T-helper 2 cell (primary cell): Measurements from ENCODE around the gene RASGRP1.
A peak's percentile ranks its signal among the peaks of the same experiment; 100 is the strongest.

Source experiments
- DNase-seq, 5 experiments: peaks; one replicate each; pipeline versions ENCODE4 v3.0.0 to v3.0.0-alpha.2; 2012 to 2022

Gene RASGRP1

GRCh38 chr15:38503496-38503895 is 61.1 kb downstream of the RASGRP1 start:
- no peak for DNase-seq

DNA sequence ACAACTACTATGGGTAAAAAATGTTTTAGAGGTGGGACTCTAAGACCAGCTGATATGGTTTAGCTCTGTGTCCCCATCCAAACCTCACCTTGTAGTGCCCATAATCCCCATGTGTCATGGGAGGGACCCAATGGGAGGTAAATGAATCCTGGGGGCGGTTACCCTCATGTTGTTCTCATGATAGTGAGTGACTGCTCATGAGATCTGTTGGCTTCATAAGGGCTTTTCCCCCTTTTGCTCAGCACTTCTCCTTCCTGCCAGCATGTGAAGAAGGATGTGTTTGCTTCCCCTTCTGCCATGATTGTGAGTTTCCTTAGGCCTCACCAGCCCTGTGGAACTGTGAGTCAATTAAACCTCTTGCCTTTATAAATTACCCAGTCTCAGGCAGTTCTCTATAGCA is 65.0 kb downstream of the RASGRP1 start:
- no peak for DNase-seq

- DNase-seq: no peak
These were observed 68.5 kb downstream of the RASGRP1 start for GRCh38 chr15:38496151-38496550.

GRCh38 chr15:38490242-38490922 is 74.2 kb downstream of the RASGRP1 start:
- no peak for DNase-seq

GRCh38 chr15:38487378-38487777 is 77.2 kb downstream of the RASGRP1 start:
- DNase-seq: no peak

DNA sequence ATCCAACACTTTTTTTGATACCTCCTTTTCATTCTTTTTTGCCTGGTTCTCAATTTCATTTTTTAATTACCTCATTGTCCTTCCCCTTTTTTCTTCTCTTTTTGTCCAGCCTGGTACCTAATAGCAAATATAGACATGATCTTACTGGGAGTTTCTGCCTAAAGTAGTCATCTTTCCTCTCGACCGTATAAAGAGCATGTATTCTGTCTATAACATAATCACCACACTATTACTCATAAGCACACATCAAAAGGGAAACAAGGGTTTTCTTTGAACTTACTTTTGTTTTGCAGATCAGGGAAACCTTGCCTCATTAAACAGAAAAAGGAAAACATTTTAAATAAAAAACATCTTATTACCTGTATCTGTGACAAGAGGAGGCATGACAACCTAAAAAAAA is 77.7 kb downstream of the RASGRP1 start:
- peak in 1 of 5 experiments; percentile 44 for DNase-seq

- DNase-seq: no peak
These were observed 82.0 kb downstream of the RASGRP1 start for GRCh38 chr15:38482572-38482971.

DNA sequence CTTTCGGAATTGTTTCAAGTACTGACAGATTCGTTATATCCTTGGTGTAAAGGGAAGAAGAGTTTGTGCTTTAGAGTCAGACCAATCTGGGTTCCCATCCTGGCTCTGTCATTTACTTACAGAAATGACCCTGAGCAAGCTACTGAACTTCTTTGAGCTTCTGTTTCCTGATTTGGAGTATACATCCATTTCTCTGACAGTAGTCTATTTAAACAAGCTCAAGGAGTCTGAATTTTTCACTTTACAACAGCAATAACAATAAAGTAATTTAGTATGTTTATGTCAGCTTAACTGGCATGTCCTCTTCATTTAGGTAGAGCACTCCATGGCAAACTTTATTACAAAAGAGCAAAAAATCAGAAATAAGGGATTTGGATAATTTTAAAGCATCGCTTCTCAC is 82.9 kb downstream of the RASGRP1 start:
- DNase-seq: no peak

GRCh38 chr15:38481113-38481512 is 83.5 kb downstream of the RASGRP1 start:
- DNase-seq: no peak

GRCh38 chr15:38479756-38480155 is 84.9 kb downstream of the RASGRP1 start:
- no peak for DNase-seq

GRCh38 chr15:38479266-38479665 is 85.3 kb downstream of the RASGRP1 start:
- DNase-seq: no peak

GRCh38 chr15:38477637-38478036 is 87.0 kb downstream of the RASGRP1 start:
- no peak for DNase-seq

- DNase-seq: no peak
These were observed 88.5 kb downstream of the RASGRP1 start for GRCh38 chr15:38476120-38476519.

- no peak for DNase-seq
These were observed 89.3 kb downstream of the RASGRP1 start for GRCh38 chr15:38475361-38475760.

DNA sequence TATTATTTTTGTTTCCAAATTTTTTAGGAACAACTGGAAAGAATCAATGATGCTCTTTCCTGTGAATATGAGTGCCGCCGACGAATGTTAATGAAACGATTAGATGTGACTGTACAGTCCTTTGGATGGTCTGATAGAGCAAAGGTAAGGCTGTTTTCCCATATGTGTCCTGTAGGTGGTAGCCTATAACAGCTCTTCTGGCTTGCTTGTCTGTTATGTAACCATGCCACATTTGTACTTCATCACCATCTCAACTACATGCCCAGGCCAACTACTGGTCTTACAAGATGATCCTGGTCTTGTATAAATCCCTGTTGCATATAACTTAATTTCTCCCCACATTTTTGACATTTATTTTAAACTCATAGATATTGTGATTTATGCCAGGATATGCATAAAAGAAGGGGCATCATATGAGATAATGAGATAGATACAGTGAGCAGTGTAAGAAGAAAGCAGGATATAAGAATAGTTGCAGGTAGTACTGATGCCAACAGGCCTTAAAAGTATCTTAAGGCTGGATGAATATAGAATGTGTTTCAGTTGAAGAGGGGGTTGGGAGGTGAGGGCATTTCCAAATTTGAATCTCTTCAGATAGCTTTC is 90.4 kb downstream of the RASGRP1 start:
- peak in 2 of 5 experiments; percentile 47 to 75 for DNase-seq

GRCh38 chr15:38471974-38472373 is 92.6 kb downstream of the RASGRP1 start:
- no peak for DNase-seq

DNA sequence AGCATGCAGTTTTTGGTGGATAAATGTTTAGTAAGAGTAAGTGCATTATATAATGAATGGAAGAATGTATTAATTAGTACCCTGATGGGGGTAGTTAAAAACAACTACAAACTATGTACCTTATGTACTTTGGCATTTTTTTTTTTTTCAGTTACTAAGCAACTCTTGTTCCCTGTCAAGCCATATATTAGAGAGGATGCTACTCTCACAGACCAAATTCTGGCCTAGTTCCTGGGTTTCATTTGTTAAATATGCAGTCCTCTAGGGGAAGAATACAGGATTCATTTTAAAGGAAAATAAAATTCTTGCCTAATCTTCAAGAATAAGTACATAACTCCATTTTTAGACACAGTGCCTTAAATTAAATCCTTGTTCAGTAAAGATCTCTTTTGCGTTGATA is 93.8 kb downstream of the RASGRP1 start:
- no peak for DNase-seq

- DNase-seq: no peak
These were observed 99.9 kb downstream of the RASGRP1 start for GRCh38 chr15:38464675-38465074.

GRCh38 chr15:38463893-38464292 is 100.7 kb downstream of the RASGRP1 start:
- DNase-seq: no peak

- peak in 1 of 5 experiments; percentile 63 for DNase-seq
These were observed 103.4 kb downstream of the RASGRP1 start for GRCh38 chr15:38461066-38461833.

GRCh38 chr15:38460543-38460942 is 104.1 kb downstream of the RASGRP1 start:
- no peak for DNase-seq

DNA sequence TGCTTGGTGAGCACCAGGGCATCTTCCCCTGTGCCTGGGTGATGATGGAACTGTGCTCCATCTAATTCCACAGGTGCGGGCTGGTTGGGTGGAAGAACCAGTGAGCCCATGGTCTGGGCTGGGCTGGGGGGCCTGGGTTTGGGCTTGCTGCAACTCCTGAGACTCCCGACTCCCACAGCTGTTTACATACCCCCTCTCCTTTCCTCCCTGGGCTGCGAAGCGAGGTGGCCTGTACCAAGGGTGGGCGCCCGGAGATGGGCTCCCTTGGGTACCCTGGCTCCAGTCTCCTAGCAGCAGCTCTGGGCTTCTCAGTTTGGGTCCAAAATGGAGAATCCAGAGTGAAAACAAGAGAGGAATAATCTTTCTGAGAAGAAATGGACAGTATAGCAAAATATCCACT is 105.1 kb downstream of the RASGRP1 start:
- no peak for DNase-seq

DNA sequence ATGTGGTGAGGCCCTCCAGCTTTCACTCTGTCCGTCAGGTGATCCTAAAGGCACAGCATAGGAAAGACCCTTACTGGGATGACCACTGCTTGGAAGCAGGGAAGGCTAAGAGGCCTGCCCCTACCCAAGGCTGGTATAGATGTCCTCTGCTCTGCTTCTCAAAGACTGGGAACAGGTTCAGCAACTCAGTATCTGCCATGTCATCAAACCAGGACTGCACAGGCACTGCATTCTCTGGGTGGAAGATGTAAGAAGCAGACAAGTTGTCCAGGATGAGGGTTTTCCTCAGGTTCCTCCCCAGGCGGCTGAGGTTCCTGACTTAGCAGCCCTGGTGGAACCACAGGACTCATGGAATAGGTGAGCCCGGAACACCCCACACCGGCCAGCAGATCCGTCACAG is 106.0 kb downstream of the RASGRP1 start:
- DNase-seq: no peak

DNA sequence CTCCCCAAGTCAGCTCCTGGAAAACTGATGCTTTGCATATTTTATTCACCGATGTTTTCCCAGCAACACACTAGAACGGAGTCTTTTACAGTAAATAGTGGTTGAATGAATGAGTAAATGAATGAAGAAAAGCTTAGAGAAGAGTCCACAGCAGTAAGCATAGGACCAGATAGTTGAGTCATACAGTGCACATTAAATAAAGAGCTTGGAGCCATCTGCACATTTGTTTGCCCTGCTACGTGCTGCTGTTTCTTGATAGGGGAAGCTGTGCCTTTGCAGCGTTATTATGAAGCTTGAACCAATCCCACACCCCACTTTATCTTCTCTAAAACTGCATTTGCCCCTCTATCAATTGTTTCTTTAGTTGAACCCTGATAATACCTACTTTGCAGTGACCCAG is 109.5 kb downstream of the RASGRP1 start:
- DNase-seq: peak in 1 of 5 experiments; percentile 22
